ENCODE results near the gene ZNF33B. TPM values are rescaled to one million over a fixed set of nuclear protein-coding genes. Genes with fewer than 3 reads are reported as not detected.

The ZNF33B gene
- polyA plus RNA-seq, 3 donors = 3.2 to 7.5 (median 3.8) TPM

DNA sequence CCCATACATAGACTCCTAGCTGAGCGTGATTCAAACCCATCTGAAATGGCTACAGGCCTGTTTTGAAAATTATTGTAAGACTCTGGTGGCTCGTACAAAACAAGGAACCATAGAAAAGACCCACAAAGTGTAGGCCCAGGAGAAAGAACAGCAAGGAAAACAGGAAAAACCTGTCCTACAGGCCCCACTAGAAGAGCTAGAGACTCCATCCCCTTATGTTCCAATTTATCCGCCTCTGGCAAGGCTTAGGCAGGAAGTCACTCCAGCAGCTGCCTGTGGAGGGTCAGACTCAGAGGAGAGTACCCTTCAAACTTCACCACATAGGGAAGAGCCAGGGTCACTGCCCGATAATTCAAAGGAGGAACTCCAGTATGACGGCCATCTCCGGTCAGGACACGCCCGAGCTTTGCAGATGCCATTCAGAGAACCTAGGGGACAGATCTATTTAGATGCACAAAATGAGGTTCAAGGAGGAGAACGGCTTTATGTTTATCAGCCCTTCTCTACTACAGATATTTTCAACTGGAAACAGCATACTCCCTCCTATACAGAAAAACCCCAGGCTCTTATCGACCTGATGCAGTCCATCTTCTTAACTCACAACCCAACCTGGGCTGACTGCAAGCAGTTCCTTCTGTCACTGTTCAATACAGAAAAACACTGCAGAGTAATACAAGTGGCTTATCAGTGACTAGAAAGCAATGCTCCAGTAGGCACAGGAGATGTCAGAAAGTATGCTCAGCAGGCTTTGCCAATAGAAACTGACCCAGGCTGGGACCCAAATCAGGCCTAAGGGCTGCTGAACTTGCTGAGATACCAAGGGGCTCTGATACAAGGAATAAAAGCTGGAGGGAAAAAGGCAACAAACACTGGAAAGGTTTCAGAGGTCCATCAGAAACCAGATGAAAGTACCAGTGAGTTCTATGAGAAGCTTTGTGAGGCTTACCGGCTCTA lies 8.6 kb upstream of the ZNF33B start:
- intact Hi-C loops (cut with micrococcal nuclease) = no loop called here
- Mint-ChIP-seq H3K4me3 (no peak overlapping the region), H3K4me1 (no peaks in the 10 kb centered on the region), H3K27me3 (ENCODE audit: low read depth in 3 of 3) (peaks cover 1 to 6% (median 3%) of the 10 kb centered on the region in 3 donors), H3K9me3 (peaks cover 0 to 10% (median 5%) of the 10 kb centered on the region in 7 donors), H3K36me3 (no peaks in the 10 kb centered on the region), H3K27ac (no peak overlapping the region)
- Histone ChIP-seq H3K27ac (ENCODE audit: low read depth in 1 of 2, low read length in 2 of 2) (no peak overlapping the region), H3K4me2 (replicated peaks; ENCODE audit: extremely low read depth, low read length, poor library complexity, severe bottlenecking) (no peak overlapping the region), H3K79me2 (ENCODE audit: insufficient read depth, low read length) (no peaks in the 10 kb centered on the region), H4K20me1 (ENCODE audit: insufficient read depth, low read length) (no peaks in the 10 kb centered on the region), H3K9me3 (replicated peaks in 1 of 2; ENCODE audit: control insufficient read depth in 1 of 2, insufficient read depth in 1 of 2, low read length in 2 of 2) (no peaks in the 10 kb centered on the region), H3K9ac (ENCODE audit: insufficient read depth, low read length, poor library complexity, severe bottlenecking) (no peak overlapping the region), H3K4me1 (ENCODE audit: control insufficient read depth in 1 of 2, insufficient read depth in 2 of 2, low read length in 2 of 2) (no peaks in the 10 kb centered on the region), H3K36me3 (replicated peaks in 1 of 2; ENCODE audit: control insufficient read depth in 1 of 2, insufficient read depth in 2 of 2, low read length in 2 of 2) (no peaks in the 10 kb centered on the region), H2AFZ (ENCODE audit: insufficient read depth, low read depth, low read length, poor library complexity, severe bottlenecking) (no peak overlapping the region), H3K27me3 (ENCODE audit: control insufficient read depth in 2 of 2, insufficient read depth in 2 of 2, low read length in 2 of 2) (no peaks in the 10 kb centered on the region), H3K4me3 (replicated peaks in 1 of 3; ENCODE audit: low read depth in 2 of 3, low read length in 3 of 3) (no peak overlapping the region)
- TF ChIP-seq, protein P1, sequence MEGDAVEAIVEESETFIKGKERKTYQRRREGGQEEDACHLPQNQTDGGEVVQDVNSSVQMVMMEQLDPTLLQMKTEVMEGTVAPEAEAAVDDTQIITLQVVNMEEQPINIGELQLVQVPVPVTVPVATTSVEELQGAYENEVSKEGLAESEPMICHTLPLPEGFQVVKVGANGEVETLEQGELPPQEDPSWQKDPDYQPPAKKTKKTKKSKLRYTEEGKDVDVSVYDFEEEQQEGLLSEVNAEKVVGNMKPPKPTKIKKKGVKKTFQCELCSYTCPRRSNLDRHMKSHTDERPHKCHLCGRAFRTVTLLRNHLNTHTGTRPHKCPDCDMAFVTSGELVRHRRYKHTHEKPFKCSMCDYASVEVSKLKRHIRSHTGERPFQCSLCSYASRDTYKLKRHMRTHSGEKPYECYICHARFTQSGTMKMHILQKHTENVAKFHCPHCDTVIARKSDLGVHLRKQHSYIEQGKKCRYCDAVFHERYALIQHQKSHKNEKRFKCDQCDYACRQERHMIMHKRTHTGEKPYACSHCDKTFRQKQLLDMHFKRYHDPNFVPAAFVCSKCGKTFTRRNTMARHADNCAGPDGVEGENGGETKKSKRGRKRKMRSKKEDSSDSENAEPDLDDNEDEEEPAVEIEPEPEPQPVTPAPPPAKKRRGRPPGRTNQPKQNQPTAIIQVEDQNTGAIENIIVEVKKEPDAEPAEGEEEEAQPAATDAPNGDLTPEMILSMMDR (IDR thresholded peaks at IDR 0.05) = no peak
- DNase-seq = no peak
- 95% methylated on average over 6 of the region's 11 CpGs for WGBS (ENCODE audit: insufficient coverage)

DNA sequence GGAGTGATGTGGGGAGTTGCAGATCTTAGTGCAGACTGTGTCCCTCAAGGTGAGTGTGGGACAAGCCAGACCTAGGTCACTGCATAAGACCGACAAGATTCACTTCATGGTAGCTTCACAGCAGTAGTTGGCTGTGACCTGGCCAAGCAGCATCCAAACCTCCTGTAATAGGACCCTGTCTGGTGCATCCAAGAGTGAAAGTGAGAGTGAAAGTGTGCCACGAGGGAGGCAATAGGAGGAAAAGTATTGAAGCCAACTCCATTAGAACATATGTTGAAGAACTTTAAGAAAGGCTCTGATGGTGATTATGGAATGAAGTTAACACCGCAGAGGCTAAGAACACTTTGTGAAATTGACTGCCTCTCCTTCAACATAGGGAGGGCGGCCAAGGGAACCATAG lies 7.8 kb upstream of the ZNF33B start:
- no peaks in the 10 kb centered on the region for H3K4me1 ChIP-seq (ENCODE audit: control insufficient read depth in 1 of 2, insufficient read depth in 2 of 2, low read length in 2 of 2)
- no peaks in the 10 kb centered on the region for H3K9me3 ChIP-seq (replicated peaks in 1 of 2; ENCODE audit: control insufficient read depth in 1 of 2, insufficient read depth in 1 of 2, low read length in 2 of 2)
- Mint-ChIP-seq H3K36me3 (no peaks in the 10 kb centered on the region), H3K27ac (no peak overlapping the region), H3K4me3 (no peak overlapping the region), H3K9me3 (peaks cover 0 to 7% (median 5%) of the 10 kb centered on the region in 7 donors), H3K27me3 (ENCODE audit: low read depth in 3 of 3) (peaks cover 1 to 6% (median 3%) of the 10 kb centered on the region in 3 donors), H3K4me1 (no peaks in the 10 kb centered on the region)
- H3K27ac ChIP-seq (ENCODE audit: low read depth in 1 of 2, low read length in 2 of 2) = no peak overlapping the region
- DNase-seq = no peak
- no peak overlapping the region for H3K9ac ChIP-seq (ENCODE audit: insufficient read depth, low read length, poor library complexity, severe bottlenecking)
- H3K4me3 ChIP-seq (replicated peaks in 1 of 3; ENCODE audit: low read depth in 2 of 3, low read length in 3 of 3) = no peak overlapping the region
- H3K79me2 ChIP-seq (ENCODE audit: insufficient read depth, low read length) = no peaks in the 10 kb centered on the region
- no peaks in the 10 kb centered on the region for H4K20me1 ChIP-seq (ENCODE audit: insufficient read depth, low read length)
- no peaks in the 10 kb centered on the region for H3K27me3 ChIP-seq (ENCODE audit: control insufficient read depth in 2 of 2, insufficient read depth in 2 of 2, low read length in 2 of 2)
- H3K4me2 ChIP-seq (replicated peaks; ENCODE audit: extremely low read depth, low read length, poor library complexity, severe bottlenecking) = no peak overlapping the region
- TF ChIP-seq, protein P1 (IDR thresholded peaks at IDR 0.05) = no peak
- 100% methylated on average over 2 of the region's 4 CpGs for WGBS (ENCODE audit: insufficient coverage)
- no peak overlapping the region for H2AFZ ChIP-seq (ENCODE audit: insufficient read depth, low read depth, low read length, poor library complexity, severe bottlenecking)
- no peaks in the 10 kb centered on the region for H3K36me3 ChIP-seq (replicated peaks in 1 of 2; ENCODE audit: control insufficient read depth in 1 of 2, insufficient read depth in 2 of 2, low read length in 2 of 2)
- intact Hi-C loops (cut with micrococcal nuclease) = no loop called here

All from CD14-positive monocyte (primary cell).